Endothelial cell of umbilical vein (primary cell): ENCODE measurements around the gene PTGFRN. TPM values are rescaled to one million over a fixed set of nuclear protein-coding genes. Genes with fewer than 3 reads are reported as not detected.

Experiments used
- BruUV-seq: library from RNA; stranded (reverse); fragments of 400-500 nt; replicated peaks from 2 replicates; lab custom pipeline; 2021; lab: Mats Ljungman, UMichigan
- CTCF ChIA-PET: fragments of 300-600, 350-600 bp; sonication (Branson Sonifier 250); formaldehyde crosslinking; loops from one replicate; lab custom pipeline; 2021; ENCODE audit warnings: antibody characterized with exemption, inconsistent platforms; lab: Charles Lee
- POLR2A ChIA-PET: fragments of 300-600, 350-600 bp; sonication (Branson Sonifier 250); formaldehyde crosslinking; loops from one replicate; lab custom pipeline; 2021; ENCODE audit warnings: antibody characterized with exemption, inconsistent platforms; lab: Charles Lee
- DNase-seq: peaks from one replicate; pipeline ENCODE4 v3.0.0-alpha.2; 2011; ENCODE audit warnings: low read depth, low spot score
- FAIRE-seq: peaks from 2 replicates; lab custom pipeline; 2011; peaks lifted over from hg19 to GRCh38; lab: Jason Lieb, UNC
- H2AFZ ChIP-seq: 2 replicates; pipeline ENCODE4 v1.6.0; 2012; ENCODE audit warnings: low read depth, low read length, control low read depth, inconsistent platforms
- H3K27ac ChIP-seq: 2 replicates; pipeline ENCODE4 v1.5.1; 2011; ENCODE audit warnings: low read depth, mild to moderate bottlenecking, control low read depth, low read length, moderate library complexity; ENCODE audit not compliant: insufficient read depth
- H3K27me3 ChIP-seq, 2 experiments: 2 replicates each; pipeline versions ENCODE4 v1.6.0 to v1.6.1; 2011; ENCODE audit warnings: low read length in 2 of 2, mixed read lengths in 1 of 2; ENCODE audit not compliant: control insufficient read depth in 2 of 2, insufficient read depth in 2 of 2
- H3K36me3 ChIP-seq, 2 experiments: 2 replicates in 1 of 2; 3 replicates in 1 of 2; pipeline ENCODE4 v1.5.1; 2011; ENCODE audit warnings: low read length in 2 of 2, mild to moderate bottlenecking in 1 of 2, moderate library complexity in 1 of 2; ENCODE audit not compliant: control insufficient read depth in 2 of 2, insufficient read depth in 2 of 2; ENCODE audit errors: extremely low read depth in 1 of 2
- H3K4me1 ChIP-seq: 3 replicates; pipeline ENCODE4 v1.5.1; 2011; ENCODE audit warnings: mild to moderate bottlenecking, low read length; ENCODE audit not compliant: control insufficient read depth, insufficient read depth; ENCODE audit errors: extremely low read depth
- H3K4me2 ChIP-seq: 2 replicates; pipeline ENCODE4 v1.6.1; 2011; ENCODE audit warnings: low read length, control low read depth, mixed read lengths; ENCODE audit not compliant: insufficient read depth
- H3K4me3 ChIP-seq, 3 experiments: fragments of 200-600 bp in 1 of 3; sonication (generic), shearing (Covaris generic) in 1 of 3; replicated peaks in 1 of 3; 2 replicates each; pipeline ENCODE4 v1.5.1; 2011 to 2016; ENCODE audit warnings: control low read depth in 3 of 3, low read length in 3 of 3, mild to moderate bottlenecking in 2 of 3, inconsistent platforms in 1 of 3, low read depth in 1 of 3, moderate library complexity in 1 of 3; ENCODE audit not compliant: insufficient read depth in 1 of 3
- H3K79me2 ChIP-seq: 2 replicates; pipeline ENCODE4 v1.6.0; 2012; ENCODE audit warnings: low read length, inconsistent platforms; ENCODE audit not compliant: control insufficient read depth, insufficient read depth
- H3K9ac ChIP-seq: replicated peaks from 2 replicates; pipeline ENCODE3; 2011; ENCODE audit warnings: low read length, control low read depth; ENCODE audit not compliant: insufficient read depth; ENCODE audit errors: extremely low read depth
- H3K9me1 ChIP-seq: replicated peaks from 3 replicates; pipeline ENCODE4 v1.6.0; 2011; ENCODE audit warnings: mild to moderate bottlenecking, low read length; ENCODE audit not compliant: control insufficient read depth, insufficient read depth; ENCODE audit errors: extremely low read depth
- H3K9me3 ChIP-seq: replicated peaks from 2 replicates; pipeline ENCODE4 v1.5.1; 2012; ENCODE audit warnings: low read length, inconsistent platforms; ENCODE audit not compliant: control insufficient read depth, insufficient read depth
- H4K20me1 ChIP-seq: replicated peaks from 2 replicates; pipeline ENCODE3; 2011; ENCODE audit warnings: mild to moderate bottlenecking, low read length; ENCODE audit not compliant: control insufficient read depth, insufficient read depth; ENCODE audit errors: extremely low read depth
- CTCF ChIP-seq, 2 donors: IDR thresholded peaks; 1 replicate in 1 of 2; 2 replicates in 1 of 2; pipeline ENCODE4 v1.5.1; 2011; ENCODE audit warnings: low read length in 2 of 2, mild to moderate bottlenecking in 2 of 2, moderate library complexity in 2 of 2, control low read depth in 1 of 2, inconsistent platforms in 1 of 2, low read depth in 1 of 2; ENCODE audit not compliant: insufficient read depth in 1 of 2; ENCODE audit errors: extremely low read depth in 1 of 2
- EZH2 ChIP-seq: IDR thresholded peaks from 2 replicates; pipeline ENCODE4 v1.6.1; 2012; ENCODE audit warnings: borderline replicate concordance, low read depth, mild to moderate bottlenecking, moderate library complexity, low read length, inconsistent platforms; ENCODE audit not compliant: severe bottlenecking
- FOS ChIP-seq: IDR thresholded peaks from 2 replicates; pipeline ENCODE4 v1.6.1; 2011; ENCODE audit warnings: mild to moderate bottlenecking, low read length, moderate library complexity, borderline replicate concordance; ENCODE audit not compliant: insufficient read depth
- GATA2 ChIP-seq: IDR thresholded peaks from 2 replicates; pipeline ENCODE4 v1.7.0; 2011; ENCODE audit warnings: low read depth, mild to moderate bottlenecking, moderate library complexity, mixed read lengths, low read length; ENCODE audit not compliant: insufficient read length, insufficient read depth
- JUN ChIP-seq: IDR thresholded peaks from 2 replicates; pipeline ENCODE4 v1.6.1; 2011; ENCODE audit warnings: borderline replicate concordance, low read depth; ENCODE audit not compliant: insufficient read length, insufficient read depth
- MAX ChIP-seq: IDR thresholded peaks from 2 replicates; pipeline ENCODE4 v1.6.1; 2011; ENCODE audit not compliant: insufficient read depth, insufficient read length
- MYC ChIP-seq: IDR thresholded peaks from one replicate; pipeline ENCODE4 v1.6.1; 2011; ENCODE audit warnings: mild to moderate bottlenecking, low read depth, low read length
- POLR2A ChIP-seq: IDR thresholded peaks from 2 replicates; pipeline ENCODE4 v1.6.1; 2012; ENCODE audit warnings: low read depth, mild to moderate bottlenecking, control low read depth, low read length
- POLR2AphosphoS5 ChIP-seq: IDR thresholded peaks from 2 replicates; pipeline ENCODE4 v1.6.1; 2012; ENCODE audit warnings: low read depth, mild to moderate bottlenecking, control low read depth, low read length, moderate library complexity; ENCODE audit not compliant: insufficient read depth
- dilution Hi-C: fragments of 300-500 bp; cut with MboI; formaldehyde crosslinking; loops from one replicate; pipeline ENCODE4 v1.15.0; 2019; ENCODE audit warnings: low sequenced_read_pairs; ENCODE audit not compliant: extremely low pct_ligation_motif_present
- intact Hi-C: fragments of 100-400 bp; cut with micrococcal nuclease; formaldehyde crosslinking; loops from one replicate; pipeline ENCODE4 v1.10.0; 2022
- polyA plus RNA-seq, 4 experiments: library from polyadenylated mRNA; depleted of rRNA in 3 of 4; stranded (reverse) in 3 of 4; unstranded in 1 of 4; fragments of >200 nt; gene quantifications; 2 replicates each; pipeline versions ENCODE4 v1.2.1 to v1.2.3, GENCODE V29; 2011 to 2012; ENCODE audit warnings: missing spikeins in 1 of 4
- total RNA-seq: library from RNA; stranded (reverse); gene quantifications from 2 replicates; pipeline ENCODE4 v1.2.3, GENCODE V29; 2021

The PTGFRN gene
- total and polyA plus RNA-seq, 2 donors (not counting 3 experiments of a cell fraction or from before 2014, with no cell fraction given): 39.6 to 60.7 TPM

- no peak for FAIRE-seq
- dilution Hi-C loops: no loop called here
- TF ChIP-seq EZH2: no peak
- no peak for TF ChIP-seq JUN
- no peak for TF ChIP-seq GATA2
- TF ChIP-seq CTCF (IDR thresholded peaks at IDR 0.05; ENCODE audit: extremely low read depth in 1 of 2, insufficient read depth in 1 of 2, low read depth in 1 of 2, low read length in 2 of 2): no peak
- no peak for TF ChIP-seq MAX
- no peak for TF ChIP-seq POLR2AphosphoS5
- TF ChIP-seq MYC: no peak
- TF ChIP-seq POLR2A: no peak
- no peak for TF ChIP-seq FOS
Observed at GRCh38 chr1:117025568-117025967, 115.9 kb downstream of the PTGFRN start.

More at GRCh38 chr1:117025568-117025967, 115.9 kb downstream of the PTGFRN start:
- H3K4me2 ChIP-seq: no peak overlapping the region
- no peak for DNase-seq
- ChIA-PET CTCF (interaction anchor here (0.7 to 0.9 kb wide), 2 partner anchors 13 to 288 kb away, joined by 3 to 4 read pairs; no protein-coding TSS in a partner anchor), POLR2A (no interaction called here)
- no peaks in the 10 kb centered on the region for H4K20me1 ChIP-seq
- H3K27me3 ChIP-seq: peaks cover under 1 to 2% of the 10 kb centered on the region in 2 experiments
- intact Hi-C loops: no loop called here
- no peak overlapping the region for H3K27ac ChIP-seq
- no peak overlapping the region for H3K9ac ChIP-seq
- no peak overlapping the region for H3K4me3 ChIP-seq
- no peaks in the 10 kb centered on the region for H3K36me3 ChIP-seq
- H3K9me1 ChIP-seq: no peaks in the 10 kb centered on the region
- BruUV-seq: no TSS peak
- no peak overlapping the region for H2AFZ ChIP-seq
- H3K79me2 ChIP-seq: no peaks in the 10 kb centered on the region
- peaks cover 27% of the 10 kb centered on the region for H3K4me1 ChIP-seq
- no peaks in the 10 kb centered on the region for H3K9me3 ChIP-seq
